Stimulated activated CD8-positive, alpha-beta memory T cell treated with anti-CD3 and anti-CD28 coated beads, Interleukin-7, amount 100 ng/mL, for 1 hour (primary cell): Measurements from ENCODE around the gene CCDC61.

Experiments
- DNase-seq, 2 donors: peaks; one replicate each; pipeline ENCODE4 v3.0.0-alpha.2; 2020; ENCODE audit warnings: low read depth in 2 of 2

CCDC61 gene

DNA sequence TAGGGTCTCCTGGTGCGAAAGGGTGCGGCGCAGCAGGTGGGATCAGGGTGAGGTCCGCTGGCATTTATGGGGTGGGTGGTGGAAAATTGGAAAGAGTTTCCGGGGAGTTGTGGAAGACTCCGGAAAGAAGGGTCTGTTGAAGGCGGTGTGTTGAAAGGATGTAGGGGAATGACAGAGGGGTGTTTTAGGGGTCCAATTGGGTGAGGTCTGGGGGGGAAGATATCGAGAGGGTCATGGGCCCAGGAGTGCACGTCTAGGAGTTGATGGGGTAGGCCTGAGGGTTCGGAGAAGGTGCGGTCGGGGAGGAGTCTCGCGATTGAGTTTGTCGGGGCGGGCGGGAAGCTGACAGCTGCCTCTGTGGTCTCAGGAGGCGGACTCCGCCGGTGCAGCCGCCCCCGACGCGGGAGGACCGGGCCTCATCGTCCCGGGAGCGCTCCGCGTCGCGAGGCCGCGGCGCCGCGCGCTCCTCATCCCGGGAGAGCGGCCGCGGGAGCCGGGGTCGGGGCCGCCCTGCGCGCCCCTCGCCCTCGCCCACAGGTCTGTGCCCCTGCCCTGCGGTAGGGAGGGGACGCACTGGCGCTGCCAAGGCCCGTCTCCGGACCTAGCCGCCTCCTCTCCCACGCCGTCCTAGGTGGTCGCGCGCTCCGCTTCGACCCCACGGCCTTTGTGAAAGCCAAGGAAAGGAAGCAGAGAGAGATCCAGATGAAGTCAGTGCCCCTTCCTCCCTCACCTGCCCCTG lies 20.6 kb downstream of the CCDC61 start:
- no peak for DNase-seq

- peak; percentile 64 to 68 for DNase-seq
These were observed 21.3 kb downstream of the CCDC61 start for GRCh38 chr19:46016426-46017094.

GRCh38 chr19:46017095-46017429 lies 21.8 kb downstream of the CCDC61 start:
- no peak for DNase-seq

GRCh38 chr19:46017874-46018675 lies 22.8 kb downstream of the CCDC61 start:
- no peak for DNase-seq

- no peak for DNase-seq
These were observed 23.5 kb downstream of the CCDC61 start for GRCh38 chr19:46018729-46019251.

GRCh38 chr19:46019270-46019669 lies 24.0 kb downstream of the CCDC61 start:
- DNase-seq, result no peak

DNA sequence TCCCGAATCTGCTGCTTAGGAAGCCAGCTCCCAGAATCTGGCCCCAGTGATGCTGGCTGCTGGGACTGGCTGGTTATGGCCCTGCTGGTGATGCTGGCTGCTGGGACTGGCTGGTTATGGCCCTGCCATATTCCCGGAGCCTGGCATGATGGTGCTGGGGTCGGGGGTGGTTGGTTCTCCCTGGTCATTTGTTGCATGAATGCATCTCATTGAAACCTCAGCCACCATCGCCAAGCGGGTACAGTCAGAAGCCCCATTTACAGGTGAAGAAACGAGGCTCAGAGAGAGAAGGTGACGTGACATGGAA lies 25.5 kb downstream of the CCDC61 start:
- no peak for DNase-seq

DNA sequence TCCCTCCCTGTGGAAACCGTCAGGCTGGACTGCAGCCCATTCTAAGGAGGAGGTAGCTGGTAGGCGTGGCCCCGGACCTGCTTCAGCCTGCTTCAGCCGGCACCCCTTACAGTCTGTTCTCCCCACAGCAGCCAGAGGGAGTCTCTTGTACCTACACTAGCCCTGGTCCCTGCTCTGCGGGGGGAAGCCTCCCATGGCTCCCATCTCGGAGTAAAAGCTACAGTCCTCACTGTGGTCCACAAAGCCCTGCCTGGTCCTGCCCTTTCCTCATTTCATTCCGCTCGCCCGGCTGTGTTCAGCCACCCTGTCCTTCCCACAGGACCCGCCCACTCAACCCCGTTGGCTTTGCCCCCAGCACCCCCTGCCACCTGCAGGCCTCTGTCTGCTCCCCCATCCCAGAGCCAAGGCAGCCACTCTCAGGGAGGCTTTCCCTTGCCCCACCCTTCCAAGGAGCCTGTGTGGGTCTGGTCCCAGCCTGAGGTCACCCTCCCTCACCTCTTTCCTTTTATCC lies 26.3 kb downstream of the CCDC61 start:
- DNase-seq, result no peak

DNA sequence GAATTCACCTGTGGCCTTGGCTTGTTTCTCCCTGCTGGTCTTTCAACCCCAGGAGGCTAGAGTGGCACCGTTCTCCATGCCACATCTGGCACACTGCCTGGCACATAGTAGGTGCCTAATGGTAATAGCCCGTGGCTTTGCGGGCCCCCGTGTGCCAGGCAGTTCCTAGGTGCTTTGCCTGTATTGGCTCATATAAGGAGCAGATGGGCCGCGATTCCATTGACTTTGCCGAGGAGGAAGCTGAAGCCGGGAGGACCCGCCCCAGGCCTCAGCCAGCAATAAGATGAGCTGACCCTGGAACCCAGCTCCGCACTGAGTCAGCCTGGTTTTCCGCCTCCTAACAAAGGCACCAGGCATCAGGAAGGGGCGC lies 26.8 kb downstream of the CCDC61 start:
- no peak for DNase-seq

- DNase-seq, result no peak
These were observed 27.4 kb downstream of the CCDC61 start, which contains the start of gene PGLYRP1 for GRCh38 chr19:46022431-46023310. PGLYRP1 (minus strand) TSS chr19:46023053; CDS start chr19:46023021, 32 bp downstream.

GRCh38 chr19:46023311-46023779 lies 28.1 kb downstream of the CCDC61 start:
- no peak for DNase-seq

DNA sequence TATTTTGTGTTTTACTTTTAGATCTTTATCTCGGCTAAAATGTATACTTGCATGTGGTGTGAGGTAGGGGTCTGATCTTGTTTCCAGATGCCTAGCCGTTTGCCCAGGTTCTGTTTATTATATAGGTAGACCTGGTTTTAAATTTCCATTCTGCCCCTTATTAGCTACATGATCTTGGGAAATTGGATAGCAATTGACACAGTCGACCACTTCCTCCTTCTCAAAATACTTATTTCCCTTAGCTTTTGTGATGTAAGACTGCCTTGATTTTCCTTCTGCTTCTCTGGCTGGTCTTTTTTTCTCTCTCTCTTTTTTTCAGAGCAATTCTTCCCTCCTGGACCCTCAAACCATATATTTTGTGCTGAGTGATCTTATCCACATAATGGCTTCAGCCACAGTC lies 30.6 kb downstream of the CCDC61 start:
- no peak for DNase-seq

DNA sequence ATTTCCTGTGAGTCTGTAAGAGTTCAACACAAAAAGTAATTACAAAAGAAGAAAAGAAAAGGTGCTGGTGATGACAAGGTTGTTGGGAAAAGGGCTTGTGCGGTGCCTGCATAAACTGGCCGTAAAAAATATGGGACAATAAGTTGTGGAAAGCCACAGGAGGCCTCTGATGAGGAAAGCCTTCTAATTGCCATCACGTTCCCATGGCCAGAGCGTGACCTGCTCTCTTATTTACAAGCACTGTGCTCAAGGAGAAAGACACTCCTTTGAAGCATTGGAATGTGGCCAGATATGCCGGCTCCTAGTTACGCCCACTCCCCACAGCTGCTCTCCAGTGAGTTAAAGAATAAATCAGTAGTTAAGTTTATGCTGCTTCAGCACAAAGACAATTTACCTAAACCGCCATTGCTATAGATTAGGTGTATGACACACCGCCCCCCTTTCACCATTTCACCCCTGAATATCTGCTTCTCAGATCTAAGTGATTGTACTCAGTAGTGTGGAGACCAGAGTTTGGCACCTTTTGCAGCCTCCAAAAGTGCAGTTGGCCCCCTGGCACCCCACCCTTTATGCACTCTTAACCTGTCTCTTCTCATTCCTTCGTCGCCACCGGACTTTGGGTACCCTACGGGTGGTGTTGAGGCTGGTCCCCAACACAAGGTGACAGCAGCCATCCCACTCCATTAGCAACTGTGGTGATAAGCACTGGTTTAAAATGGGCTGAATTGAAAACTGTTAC lies 35.7 kb downstream of the CCDC61 start:
- no peak for DNase-seq

DNA sequence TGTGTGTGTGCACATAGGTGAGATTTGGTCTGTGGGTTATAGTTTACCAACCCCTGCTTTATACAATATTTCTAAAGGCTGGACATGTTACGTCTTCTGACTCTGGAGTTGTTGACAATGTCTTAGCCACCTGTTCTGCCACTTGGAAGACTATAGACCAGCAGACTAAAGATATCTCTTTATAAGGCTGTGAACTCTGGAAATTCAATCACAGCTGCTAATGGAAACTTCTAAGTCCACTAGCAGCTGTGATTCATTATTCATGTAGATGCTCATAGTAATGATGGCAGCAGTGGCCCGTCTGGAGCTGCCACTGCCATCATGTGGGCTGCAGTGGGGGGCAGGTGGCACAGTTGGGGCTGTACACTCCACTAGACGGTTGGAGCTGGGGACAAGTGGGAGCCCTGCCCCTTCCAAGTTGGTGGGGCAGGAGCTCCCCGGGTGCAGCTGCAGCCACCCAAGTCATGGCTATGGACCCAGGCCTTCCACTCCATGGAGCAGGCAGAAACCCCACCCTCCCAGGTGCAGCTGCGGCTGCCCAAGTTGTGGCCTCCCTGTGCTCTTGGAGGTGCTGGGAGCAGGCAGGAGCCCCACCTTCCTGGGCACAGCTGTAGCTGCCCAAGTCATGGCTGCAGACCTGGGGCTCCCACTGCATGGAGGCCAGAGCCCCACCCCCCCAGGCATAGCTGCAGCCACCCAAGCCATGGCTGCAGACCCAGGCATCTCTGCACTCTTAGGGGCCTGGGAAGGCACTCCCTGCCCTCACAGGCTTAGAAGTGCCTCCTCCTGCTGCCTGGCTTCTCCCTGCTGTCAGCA lies 36.7 kb downstream of the CCDC61 start:
- DNase-seq, result no peak

DNA sequence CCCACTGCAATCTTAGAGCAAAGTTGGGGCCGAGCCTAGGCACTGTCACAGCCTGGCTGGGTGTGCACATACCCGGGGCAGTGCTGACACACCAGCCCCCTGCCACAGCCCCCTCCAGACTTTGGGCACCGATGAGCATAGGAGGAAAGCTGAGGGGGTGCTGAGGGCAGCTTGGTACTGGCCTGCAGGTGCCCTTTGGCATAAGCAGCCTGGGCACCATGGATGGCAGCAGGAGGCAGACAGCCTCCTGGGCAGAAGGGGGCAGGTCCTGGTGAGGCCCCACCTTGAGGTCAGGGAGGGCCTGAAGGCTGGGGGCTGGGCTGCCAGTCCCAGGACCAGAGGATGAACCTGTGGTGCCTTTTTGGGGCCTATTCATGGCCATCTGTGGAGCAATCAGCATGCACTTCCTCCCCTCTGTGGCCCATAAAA lies 37.3 kb downstream of the CCDC61 start:
- no peak for DNase-seq

DNA sequence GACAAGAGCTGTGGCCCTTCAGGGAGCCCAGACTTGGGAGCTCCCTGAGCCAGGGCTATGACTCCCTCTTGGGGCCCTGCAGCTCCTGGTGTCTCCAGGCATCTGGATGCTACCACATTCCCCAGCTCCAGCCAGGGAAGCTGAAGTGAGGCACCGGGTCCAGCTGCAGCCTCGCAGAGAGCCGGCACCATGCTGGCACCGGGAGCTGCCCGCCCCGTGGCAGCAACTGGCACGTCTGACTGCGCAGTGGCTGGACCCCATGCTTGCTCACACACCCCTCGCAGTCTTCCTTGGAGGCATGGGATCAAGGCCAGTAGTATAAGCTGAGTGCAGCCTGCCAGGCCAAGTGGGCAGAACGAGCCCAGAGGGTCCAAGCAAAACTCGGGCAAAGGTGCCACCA lies 38.1 kb downstream of the CCDC61 start:
- no peak for DNase-seq

DNA sequence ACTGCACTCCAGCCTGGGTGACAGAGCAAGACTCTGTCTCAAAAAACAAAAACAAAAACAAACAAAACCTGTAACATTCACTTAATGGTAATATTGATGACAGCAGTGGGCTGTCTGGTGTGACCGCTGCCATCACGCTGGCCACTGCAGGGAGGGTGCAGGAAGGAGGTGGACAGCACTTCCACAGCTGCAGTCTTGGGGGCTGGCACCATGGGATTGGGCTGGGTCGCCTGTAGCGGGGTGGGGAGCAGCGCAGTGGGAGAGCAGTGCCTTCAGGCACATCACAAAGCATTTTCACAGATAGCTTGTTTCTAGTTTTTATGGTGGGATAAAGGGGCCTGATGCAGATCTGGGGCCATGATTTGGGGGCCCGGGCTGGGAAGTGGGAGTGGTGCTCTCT lies 40.3 kb downstream of the CCDC61 start:
- DNase-seq, result no peak

- no peak for DNase-seq
These were observed 40.9 kb downstream of the CCDC61 start for GRCh38 chr19:46035986-46036743.

- DNase-seq, result no peak
These were observed 41.5 kb downstream of the CCDC61 start for GRCh38 chr19:46036744-46037128.
